ENCODE measurements around the gene SLC22A4.

SLC22A4 gene

DNA sequence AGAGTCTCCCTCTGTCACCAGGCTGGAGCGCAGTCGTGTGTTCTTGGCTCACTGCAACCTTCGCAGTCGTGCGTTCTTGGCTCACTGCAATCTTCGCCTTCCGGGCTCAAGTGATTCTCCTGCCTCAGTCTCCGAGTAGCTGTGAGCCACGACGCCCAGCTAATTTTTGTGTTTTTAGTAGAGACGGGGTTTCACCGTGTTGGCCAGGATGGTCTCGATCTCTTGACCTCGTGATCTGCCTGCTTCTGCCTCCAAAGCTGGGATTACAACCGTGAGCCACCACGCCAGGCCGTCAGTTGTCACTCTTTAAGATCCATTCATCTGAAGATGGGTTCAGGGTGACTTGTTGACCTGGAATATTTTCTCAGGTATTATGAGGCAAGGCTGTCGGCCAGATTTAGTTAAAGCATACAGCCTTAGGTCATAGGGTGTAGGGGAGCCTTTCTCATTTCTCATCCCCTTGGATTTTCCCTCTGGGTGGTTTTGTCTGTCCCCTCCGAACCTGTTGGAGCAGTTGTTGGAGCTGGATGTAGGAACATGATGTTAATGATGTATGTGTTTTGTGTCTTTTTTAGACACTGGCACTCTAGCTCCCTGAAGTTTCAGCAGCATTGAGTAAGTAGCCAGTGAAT is 76.9 kb downstream of the SLC22A4 start:
- H3K4me3 ChIP-seq (ENCODE audit: low read depth, low read length): no peak overlapping the region
- DNase-seq (ENCODE audit: low read depth): no peak

DNA sequence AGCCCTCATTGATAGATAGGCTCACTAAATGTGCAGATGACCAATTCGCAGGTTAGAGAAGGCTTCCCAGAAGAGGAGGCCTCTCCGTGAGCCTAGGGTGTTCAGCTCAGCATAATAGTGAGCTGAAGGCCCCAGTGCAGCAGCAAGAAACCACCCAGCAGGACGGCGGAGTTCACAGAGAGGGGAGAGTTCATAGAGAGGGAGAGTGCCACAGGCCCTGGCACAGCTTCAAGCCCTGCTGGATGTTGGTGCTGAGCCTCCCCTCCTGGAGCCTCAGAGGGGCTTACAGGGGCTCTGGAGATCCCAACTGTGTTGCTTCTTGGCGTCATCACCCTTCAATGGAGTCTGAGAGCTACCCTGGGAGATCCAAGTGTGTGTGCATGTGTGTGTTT is 77.4 kb downstream of the SLC22A4 start:
- no peak overlapping the region for H3K4me3 ChIP-seq (ENCODE audit: low read depth, low read length)
- no peak for DNase-seq (ENCODE audit: low read depth)
- TF ChIP-seq, protein P1, sequence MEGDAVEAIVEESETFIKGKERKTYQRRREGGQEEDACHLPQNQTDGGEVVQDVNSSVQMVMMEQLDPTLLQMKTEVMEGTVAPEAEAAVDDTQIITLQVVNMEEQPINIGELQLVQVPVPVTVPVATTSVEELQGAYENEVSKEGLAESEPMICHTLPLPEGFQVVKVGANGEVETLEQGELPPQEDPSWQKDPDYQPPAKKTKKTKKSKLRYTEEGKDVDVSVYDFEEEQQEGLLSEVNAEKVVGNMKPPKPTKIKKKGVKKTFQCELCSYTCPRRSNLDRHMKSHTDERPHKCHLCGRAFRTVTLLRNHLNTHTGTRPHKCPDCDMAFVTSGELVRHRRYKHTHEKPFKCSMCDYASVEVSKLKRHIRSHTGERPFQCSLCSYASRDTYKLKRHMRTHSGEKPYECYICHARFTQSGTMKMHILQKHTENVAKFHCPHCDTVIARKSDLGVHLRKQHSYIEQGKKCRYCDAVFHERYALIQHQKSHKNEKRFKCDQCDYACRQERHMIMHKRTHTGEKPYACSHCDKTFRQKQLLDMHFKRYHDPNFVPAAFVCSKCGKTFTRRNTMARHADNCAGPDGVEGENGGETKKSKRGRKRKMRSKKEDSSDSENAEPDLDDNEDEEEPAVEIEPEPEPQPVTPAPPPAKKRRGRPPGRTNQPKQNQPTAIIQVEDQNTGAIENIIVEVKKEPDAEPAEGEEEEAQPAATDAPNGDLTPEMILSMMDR (IDR thresholded peaks at IDR 0.05; ENCODE audit: insufficient read depth, low read depth, low read length, missing control alignments): no peak

More for the DNA sequence above, 76.9 kb downstream of the SLC22A4 start:
- TF ChIP-seq, protein P1 (IDR thresholded peaks at IDR 0.05; ENCODE audit: insufficient read depth, low read depth, low read length, missing control alignments): no peak

DNA sequence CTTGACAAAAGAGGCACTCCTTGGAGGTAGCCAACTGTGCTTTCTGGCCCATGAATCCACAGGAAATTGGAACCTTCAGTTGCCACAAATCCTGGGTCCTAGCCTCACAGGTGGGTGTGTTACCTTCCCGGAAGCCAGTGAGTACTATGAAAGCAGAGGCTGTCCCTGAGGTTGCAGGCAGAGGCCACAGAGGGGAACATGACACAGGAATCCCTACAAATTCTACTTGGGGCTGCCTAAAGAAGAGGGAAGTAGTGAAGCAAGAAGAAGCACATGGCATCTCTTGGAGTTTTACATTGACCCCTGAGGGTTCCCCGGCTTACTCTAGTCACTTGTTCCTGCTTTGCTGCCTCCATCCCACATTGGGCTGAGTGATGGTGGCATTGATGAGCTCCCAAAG is 77.9 kb downstream of the SLC22A4 start:
- no peak overlapping the region for H3K4me3 ChIP-seq (ENCODE audit: low read depth, low read length)
- no peak for DNase-seq (ENCODE audit: low read depth)

DNA sequence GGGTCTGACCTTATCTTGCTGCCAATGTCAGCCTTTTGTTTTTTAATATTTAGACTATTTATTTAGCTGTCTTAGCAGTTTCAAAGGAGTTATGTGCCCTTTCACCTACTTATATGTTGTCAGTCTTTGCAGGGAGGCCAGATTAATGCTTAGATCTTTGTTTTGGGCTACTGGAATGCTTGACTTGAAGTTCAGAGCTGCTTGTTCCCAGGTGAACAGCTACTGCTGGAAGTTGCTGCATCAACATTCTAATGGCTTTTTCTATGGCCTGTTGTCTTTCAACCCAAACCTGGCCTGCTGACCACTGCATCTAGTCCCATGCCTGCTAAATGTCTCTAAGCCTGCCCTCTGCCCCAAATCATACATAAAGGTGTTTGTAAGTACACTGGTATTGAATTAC is 78.3 kb downstream of the SLC22A4 start:
- no peak for DNase-seq (ENCODE audit: low read depth)
- H3K4me3 ChIP-seq (ENCODE audit: low read depth, low read length): no peak overlapping the region
- TF ChIP-seq, protein P1 (IDR thresholded peaks at IDR 0.05; ENCODE audit: insufficient read depth, low read depth, low read length, missing control alignments): no peak

More for the DNA sequence above, 77.9 kb downstream of the SLC22A4 start:
- TF ChIP-seq, protein P1 (IDR thresholded peaks at IDR 0.05; ENCODE audit: insufficient read depth, low read depth, low read length, missing control alignments): no peak

DNA sequence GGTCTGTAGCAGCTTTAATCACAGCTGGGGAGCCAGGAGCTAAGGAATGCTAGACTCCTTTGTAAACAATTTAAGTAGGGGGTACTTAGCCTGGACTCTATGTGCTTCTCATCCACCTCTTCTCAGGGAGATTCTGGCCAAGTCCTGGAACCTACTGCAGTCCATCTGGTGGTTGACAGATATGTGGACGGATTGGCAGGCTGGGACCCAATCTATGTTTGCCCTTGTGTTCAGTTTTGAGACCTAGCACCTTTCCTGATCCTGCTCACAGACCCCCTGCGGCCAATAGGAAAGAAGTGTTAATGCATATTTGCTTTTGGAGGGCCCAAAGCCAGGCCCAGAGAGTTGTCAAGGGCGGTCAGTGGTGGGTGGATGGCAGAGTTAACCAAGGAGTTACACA is 81.8 kb downstream of the SLC22A4 start:
- TF ChIP-seq, protein P1 (IDR thresholded peaks at IDR 0.05; ENCODE audit: insufficient read depth, low read depth, low read length, missing control alignments): no peak
- no peak for DNase-seq (ENCODE audit: low read depth)
- H3K4me3 ChIP-seq (ENCODE audit: low read depth, low read length): no peak overlapping the region

DNA sequence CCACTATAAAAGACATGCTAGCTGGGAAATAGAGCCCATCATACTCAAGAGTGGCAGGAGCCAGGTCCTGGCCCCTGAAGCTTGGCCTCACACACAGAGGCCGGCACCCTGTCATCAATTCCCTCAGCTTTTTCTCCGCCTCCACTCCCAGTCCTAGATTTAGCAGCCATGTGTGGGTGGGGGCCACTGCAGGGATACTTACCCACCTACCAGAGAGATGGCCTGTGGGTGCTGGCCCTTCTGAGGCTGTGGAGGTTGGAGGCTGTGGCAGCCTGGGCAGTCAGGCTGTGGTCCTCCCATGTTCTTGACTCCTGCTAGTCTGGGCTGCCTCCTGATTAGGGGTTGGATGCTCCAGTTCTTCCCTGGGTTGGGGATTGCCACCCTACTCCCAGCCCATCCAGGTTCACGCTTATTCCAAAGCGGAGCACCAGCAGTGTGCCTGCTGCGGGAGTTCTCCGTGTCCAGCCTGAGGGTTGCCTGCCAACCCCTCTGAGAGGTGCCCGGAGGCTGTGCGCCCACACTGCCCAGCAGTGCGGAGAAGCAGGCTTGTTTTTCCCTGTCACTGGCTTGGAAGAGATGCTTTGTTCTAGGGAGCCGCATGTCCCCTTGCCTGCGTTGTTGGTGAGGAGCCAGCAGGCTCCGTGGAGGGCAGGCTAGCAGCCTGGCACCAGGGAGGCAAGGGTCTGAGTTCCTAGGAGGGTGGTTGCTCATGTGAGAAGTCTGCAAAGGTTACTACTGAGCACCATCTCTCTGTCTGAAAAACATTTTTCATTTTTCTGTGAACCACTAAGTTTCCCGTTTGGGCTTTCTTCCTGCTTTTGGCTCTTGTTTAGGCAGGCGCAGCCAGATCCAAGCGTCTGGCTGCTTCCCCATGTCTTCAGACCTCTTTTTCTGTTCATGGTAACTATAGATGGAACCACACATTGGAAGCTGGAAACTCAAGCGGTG is 82.8 kb downstream of the SLC22A4 start:
- TF ChIP-seq, protein P1 (IDR thresholded peaks at IDR 0.05; ENCODE audit: insufficient read depth, low read depth, low read length, missing control alignments): no peak
- DNase-seq (ENCODE audit: low read depth): no peak
- H3K4me3 ChIP-seq (ENCODE audit: low read depth, low read length): no peak overlapping the region
